OCI-M2 (cell line): ENCODE results near the gene ADAMTS2.

ENCODE experiments used
- DNase-seq: peaks from one replicate; lab custom pipeline; 2025; ENCODE audit not compliant: unreplicated experiment; lab: John Stamatoyannopoulos, UW

ADAMTS2 gene

DNA sequence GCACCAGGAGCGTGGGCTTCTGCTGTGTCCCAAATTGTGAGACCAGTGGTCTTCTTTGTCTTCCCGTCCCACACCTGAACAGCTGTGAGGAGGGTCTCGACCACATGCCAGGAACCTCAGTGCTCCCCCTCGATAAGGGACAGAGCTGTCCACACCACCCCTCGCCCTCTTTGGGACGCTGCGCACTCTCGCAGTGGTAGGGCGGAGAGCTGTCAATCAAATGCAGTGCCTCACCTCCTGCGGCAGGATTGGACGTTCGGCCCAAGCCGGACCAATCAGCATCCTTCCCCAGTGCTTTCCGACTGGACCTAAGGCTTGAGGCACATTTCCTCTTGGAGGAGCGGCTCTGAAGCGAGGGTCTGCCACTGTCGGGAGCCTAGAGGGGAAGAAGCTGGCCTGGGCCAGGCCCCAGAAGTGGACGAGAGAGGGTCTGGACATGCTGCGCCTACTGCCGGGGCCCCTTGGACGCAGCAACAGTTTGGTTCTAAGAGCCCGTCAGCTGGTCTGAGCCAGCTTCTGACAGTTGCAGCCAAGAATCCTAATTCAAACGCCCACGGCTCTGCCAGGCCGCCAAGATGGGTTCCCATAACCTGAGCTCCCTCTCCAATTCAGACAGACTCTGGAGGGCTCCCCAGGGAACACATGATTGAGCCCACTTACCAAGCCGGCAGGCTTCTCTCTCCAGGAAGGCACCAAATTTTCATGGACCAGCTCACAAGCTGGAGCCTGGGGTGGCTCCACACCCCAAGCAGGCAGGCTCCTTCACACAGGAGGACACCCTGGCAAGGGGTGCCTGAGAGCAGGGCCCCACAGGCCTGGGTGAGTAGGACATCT, 28.1 kb upstream of the ADAMTS2 start:
- DNase-seq = no peak

DNA sequence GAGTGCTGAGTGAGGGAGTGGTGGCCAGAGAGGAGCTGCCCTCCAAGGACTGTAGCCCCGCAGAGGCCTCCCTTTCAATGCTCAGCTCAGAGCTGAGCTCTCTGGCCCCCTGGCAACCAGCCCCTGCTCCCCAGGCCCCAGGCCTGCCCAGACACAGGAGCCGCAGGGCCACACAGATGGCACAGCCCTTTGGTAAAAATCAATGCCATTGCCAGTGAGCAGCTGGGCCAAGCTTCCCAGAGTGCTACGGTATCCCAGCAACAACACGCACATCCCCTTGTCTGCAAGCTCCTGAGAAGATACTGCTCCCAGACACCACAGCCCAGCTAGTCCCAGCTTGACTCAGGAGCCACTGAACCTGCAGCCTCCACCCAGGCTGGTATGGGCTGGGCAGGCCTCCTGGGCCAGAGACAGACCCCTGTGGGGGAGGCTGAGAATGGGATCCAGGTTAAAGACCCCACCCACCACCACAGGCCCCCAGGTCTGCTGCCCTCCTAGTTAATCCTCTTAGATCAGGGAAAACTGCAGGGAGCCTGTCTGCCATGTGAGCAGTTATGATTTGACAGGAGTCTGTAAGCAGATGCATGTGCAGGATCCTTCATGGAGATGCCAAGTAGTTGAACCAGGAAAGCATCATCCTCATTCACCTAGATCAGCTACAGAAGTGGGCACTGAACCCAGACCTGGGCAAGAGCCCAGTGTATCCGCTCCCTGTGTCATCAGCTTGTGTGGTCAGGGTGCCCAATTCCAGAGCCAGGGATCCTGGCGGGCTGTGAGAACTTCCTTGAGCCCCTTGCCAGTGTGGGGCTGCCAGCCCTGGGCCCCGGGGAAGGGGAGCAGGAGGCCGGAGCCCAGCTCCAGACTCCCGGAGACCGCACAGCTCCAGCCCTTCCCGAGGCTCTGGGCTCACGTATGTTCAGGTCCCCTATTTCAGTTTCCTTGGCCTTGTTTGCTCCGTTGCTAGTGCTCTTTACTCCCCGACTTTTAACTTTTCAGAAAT, 26.7 kb upstream of the ADAMTS2 start:
- DNase-seq = no peak

DNA sequence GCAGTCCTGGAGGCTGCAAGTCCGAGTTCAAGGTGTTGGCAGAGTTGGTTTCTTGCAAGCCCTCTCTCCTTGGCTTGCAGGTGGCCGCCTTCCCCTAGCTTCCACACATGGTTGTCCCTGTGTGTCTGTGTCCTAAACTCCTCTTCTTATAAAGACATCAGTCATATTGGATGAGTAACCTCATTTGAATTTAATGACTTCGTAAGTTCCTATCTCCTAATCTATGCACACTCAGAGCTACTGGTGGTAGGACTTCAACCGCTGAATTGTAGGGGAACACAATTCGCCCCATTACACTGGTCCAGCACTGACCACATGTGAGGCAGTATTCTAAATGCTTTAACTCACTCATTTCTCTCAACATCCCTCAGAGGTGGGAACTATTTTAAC, 25.9 kb upstream of the ADAMTS2 start:
- DNase-seq = no peak

DNA sequence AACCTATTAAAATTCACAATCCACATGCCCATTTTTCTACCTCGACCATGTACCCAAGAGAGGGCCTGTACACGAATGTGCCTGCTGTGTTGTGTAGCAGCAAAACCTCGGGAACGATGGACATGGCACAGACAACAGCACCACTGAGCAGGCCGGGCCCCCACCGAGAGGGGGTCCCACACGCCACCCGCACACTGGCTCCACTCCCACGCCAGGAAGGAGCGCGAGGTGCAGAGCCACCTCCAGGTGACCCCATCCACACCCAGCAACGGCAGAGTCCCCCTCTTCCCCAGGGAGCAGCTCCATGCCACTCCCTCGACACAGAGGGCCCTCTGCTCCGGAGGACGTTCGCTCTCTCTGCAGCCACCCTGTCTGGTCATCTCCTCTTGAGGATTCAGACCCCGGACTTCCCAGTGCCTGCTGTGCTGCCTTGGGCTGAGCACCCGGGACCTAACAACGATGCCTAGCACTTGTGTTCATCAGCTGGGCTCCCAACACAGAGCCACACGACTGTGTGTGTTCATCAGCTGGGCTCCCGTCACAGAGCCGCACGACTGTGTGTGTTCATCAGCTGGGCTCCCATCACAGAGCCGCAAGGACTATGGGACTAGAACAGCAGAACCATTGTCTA, 25.3 kb upstream of the ADAMTS2 start:
- no peak for DNase-seq

DNA sequence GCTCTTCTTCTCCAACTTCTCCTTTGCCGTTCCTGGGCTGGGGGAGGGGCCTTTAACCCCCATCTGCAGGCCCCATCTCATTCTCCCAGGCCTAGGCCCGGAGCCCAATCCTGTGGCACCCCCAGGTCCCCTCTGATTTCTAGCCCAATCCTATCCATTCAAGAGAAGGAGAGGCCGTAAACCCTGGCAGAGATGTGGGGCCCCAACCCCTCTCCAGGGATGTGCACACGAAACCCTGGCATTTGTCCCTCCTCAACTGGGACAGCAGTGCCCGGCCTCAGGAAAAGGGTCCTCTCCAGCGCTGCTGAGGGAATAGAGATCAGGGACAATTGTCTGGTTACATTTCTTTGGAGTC, 24.2 kb upstream of the ADAMTS2 start:
- no peak for DNase-seq

DNA sequence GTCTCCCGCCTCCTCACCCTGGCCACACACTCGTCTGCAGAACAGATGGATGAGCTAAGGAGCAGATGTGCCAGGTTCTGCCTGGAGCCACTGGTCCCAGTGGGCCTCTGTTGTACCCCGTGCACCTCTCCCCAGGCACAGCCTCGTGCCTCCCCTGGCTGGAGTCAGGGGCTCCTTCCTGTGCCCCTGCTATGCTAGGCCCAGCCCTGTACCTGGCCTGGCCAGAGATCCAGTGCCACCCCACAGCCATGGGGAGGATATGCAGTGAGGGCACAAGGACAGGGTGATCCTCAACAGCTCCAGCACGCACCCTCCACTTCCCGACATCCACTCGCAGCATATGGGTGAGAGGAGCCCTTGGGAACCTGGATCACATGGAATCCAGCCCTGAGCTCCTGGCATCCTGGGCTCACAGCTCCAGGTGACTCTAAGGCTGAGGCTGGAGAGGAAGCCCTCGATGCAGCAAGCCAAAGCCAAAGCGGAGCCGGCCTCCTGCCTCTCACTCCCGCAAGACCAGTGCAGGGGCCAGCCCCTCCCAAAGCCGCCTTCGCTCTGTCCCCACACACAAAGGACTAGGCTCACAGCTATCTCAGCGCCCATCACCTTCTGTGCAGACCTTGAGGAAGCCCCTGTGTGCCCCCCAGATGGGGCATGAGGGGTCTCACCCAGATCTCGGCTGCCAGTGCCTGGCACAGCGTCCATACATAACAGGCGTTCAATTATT, 23.7 kb upstream of the ADAMTS2 start:
- no peak for DNase-seq

DNA sequence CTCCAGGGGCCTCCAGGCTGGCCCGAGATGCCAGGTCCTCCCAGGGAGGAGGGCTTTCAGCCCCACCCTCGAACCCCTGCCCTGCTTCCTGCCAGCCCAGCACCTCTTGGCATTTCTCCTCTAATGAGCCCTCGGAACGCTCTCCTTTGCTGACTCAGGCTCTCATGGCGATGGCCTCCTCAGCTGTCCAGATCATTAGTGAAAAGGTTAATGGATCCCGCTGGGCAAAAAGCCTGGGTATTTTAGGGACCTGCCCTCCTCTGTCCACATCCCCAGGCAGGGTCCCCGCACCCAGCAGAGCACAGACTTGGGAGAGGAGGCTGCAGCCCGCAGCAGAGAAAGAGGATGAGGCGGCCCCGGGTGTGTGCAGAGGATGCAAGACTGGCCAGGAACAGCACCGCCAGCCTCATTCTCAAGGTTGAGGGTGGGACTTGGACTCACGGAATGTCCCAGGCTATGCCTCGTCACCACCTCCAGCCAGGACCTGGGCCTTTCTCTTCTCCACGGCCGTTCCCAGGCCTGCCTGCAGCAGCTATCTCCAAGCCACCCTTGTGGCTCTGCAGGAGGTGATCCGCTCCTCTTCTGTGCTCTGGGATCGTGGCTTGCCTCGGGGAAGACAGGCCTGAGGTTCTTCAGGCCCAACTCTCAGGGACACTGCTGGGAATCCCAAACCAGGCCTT, 23.0 kb upstream of the ADAMTS2 start:
- no peak for DNase-seq

DNA sequence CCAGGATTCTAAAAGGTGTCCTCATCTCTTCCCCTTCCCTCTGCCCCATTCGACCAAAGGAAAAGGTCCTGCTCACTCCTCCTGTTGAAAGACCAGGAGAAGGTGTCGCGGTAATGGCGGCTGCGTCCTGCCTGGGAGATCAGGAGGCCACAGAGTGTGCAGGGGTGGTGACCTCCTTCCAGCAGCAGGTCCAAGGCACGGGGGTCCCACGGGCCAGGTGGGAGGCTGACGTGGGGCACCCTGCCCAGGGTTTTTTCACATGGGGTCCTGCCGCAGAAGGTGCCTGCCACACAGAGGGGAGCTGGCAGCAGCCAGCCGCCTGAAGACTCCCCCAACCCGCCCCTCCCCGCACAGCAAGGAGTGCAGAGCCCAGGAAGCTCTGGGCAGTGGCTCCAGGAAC, 22.2 kb upstream of the ADAMTS2 start:
- no peak for DNase-seq

DNA sequence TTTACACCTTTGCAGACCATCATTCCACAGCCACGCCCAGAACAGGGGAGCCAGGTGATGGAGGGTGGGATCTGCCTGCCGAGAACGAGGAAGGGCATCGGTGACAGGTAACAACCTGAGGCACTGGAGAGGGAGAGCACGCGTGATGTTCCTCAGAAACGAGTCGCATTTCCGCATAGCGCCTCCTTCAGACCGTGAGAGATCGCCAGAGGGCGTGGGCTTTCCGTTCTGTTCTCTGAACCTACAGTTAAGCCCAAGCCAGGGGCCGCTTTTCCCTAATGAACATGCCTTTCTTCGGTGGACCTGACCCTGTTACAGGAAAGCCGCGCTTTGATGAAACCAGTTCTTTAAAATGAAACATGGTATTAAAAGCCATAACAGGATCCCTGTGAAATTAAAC, 17.1 kb upstream of the ADAMTS2 start:
- no peak for DNase-seq

DNA sequence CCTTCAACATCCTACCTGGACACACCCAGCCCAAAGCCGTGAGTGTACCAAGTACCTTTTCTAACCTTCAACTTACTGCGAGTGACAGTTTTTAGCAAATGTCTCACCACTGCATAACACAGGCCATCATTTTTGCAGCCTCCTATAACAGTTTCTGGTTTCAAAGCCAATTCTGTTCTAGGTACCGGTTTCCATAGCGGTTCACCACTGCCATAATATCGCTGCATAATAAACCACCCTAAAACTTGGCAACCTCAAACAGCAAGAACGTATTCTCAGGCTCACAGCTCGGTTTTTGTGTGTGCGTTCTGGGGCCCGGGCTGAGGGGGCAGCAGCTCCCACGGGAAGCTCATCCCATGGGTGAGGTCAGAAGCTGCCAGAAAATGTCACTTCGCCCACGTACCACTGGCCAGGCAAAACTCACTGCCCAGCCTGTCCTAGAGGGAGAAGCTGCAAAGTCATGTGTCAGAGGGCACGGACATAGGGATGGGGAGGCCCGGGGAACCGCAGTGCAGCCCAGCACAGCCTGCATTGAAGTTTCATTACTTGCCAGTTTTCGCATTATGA, 15.9 kb upstream of the ADAMTS2 start:
- no peak for DNase-seq

DNA sequence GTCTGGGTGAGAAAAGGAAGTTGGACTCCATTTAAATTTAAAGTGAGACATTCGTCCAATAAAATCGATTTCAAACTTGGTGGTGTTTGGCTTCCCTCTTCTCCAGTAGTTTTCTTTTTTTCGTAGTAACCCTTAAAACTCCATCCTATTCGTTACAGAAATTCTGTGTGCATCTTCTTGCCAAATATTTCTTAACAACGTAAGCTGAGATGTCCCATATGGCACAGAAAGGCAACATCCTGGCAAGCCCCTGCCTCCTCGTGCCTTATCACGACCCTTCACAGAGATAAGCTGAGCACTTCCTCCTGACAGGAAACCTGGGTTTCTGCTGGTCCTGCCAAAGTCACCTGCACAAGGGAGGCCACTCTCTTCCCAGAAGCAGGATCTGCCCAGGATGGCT, 11.8 kb upstream of the ADAMTS2 start:
- no peak for DNase-seq

DNA sequence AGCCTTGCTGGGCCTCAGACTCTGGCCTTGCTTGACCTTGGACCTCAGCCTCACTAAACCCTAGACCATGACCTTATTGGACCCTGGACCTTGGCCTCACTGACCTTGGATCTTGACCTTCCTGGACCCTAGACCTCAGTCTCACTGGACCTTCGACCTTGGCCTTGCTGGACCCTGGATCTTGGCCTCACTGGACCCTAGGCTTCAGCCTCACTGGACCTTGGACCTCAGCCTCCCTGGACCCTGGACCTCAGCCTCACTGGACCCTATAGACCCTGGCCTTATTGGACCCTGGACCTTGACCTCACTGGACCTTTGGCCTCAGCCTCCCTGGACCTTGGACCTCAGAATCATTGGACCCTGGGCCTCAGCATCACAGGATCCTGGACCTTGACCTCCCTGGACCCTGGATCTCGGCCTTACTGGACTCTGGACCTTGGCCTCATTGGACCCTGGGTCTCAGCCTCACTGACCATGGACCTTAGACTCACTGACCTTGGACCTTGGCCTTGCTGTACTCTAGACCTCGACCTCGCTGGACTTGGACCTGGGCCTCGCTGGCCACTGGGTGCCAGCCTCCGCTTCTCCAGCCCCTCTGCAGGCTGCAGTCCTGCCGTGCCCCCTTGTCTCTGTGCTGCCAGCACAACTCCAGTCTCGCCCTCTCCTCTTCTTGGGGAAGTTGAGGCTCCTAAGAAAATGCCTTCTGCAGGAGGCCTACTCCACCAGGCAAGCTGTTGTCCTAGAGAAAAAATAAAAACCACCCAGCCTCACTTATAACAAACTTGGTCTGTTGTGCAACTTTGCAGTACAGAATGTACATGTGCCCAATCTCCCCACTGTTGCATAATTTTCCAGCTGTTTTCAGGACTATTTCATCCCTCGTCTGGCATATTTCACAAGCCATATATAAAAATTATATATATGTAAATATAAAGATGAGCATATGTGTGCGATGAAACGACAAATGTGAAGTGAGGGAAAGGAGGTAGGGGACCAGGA, 11.0 kb upstream of the ADAMTS2 start:
- DNase-seq = no peak

DNA sequence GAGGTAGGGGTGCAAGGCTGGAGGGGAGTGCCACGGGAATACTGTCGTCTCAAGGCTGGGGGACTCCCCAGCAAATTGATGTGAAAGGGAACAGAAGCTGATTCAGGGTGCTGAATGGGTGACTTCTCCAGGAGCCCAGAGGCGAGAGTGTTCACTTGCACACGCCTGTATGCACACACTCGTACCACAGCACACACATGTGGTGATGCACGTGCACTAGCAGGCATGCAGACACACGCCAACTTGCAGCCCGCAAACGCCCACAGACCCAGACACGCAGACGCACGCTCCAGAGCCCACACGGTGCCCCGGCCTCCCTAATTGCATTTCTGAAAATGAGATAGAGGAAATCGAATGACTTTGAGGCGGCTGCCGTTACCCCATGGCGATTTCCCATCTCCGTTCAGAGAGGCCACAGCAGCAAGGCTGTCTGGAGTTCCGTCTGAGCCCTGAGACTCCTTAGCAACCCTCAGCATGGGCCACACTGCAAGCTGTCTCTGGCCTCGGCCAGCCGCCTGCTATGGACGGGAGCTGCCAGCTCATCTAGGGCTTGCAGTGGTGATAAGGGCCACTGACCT, 9.1 kb upstream of the ADAMTS2 start:
- DNase-seq = no peak

DNA sequence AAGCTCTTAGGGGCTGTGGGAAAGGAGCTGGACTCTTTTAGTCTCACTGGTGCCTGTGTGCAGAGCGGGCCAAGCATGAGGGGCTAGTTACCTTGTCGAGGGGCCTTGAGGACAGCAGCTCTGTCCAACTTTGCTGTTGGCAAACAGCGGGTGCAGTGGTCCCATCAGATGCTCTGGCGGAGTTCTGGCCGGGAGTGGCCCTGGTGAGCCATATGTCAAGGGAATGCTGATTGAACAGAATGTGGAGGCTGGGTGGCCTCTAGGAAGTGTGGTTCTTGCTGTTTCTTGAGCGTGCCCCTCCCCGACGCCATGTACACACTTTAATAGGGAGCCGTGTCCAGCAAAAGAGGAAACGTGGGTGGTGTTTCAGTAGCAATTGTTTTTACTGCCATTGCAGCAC, 3.6 kb upstream of the ADAMTS2 start:
- no peak for DNase-seq

DNA sequence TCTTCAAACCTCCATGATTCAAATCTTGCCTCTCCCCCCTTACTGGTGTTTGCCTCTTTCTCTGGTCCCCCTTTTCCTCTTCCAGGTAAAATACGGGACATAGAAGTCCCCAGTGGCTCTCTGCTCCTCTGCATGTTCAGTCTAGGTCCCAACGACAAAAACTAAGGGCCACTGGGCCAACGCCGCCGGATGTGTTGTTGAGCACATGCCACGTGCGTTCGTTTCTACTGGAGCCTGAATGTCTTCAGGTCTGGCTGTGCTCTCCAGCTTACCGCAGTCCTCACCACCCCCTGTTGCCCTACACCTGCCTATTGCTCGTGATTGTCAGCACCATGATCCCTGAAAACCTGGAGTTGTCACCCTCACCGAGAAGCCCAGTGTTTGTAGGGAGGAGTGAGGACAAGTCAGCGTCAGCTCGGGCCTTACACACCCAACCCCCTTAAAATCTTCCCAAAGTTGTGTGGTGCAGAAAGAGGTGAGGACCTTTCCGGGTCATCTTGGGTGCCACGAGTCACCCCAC, 2.8 kb upstream of the ADAMTS2 start:
- DNase-seq = no peak

DNA sequence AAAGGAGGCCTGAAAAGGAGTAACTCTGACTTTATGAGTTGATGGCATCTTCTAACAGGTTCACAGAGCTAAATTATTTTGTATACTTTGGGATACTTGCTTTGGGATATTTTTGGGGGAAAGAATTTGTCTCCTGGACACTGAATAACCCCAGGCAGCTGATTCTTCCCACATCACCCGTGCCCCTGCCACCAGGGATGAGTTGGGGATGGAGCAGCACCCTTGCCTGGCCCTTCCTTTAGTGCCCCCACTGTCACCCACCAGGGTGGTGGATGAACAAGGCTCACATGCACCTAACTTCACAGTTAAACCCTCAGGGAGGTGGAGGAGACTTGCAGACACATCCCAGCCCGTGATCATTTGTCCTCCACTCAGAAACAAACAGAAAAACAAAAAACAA, 2.3 kb upstream of the ADAMTS2 start:
- no peak for DNase-seq

DNA sequence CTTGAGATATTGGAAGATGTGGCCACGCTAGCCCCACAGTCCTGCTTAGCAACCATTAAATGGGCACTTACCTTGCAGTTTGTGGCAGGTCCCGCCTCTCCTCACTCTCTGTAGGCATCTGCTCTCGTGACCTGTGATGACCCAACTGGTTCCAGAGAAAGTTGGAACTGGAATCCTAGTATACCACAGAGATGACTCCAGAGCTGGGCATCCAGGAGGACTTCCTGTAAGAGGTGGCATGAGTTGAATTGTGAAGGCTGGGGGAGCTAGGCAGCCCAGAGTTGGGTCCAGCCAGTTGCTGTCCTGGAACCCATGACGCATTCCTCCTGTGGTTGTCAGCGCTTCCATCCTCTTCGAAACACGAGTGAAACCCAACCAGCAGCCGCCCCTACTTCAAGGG, 1.6 kb upstream of the ADAMTS2 start:
- no peak for DNase-seq

DNA sequence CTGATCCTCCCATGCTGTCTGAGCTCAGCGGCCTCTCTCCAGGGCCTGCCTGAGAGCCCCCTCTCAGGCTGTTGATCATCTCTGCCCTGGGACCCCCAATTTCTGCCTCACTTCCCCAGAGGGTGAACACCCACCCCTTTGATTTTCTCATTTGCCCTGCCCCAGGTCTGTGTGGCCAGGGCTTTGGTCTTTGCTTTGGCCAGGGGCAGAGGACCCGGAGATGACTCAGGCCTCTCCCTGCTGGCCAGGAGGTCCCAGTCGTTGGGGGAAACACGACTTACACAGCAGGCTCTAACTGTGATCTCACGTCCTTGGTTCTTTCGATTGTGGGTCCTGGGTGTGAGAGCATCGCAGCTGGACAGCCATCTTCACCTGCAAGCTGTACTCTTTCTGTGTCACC, 1.1 kb upstream of the ADAMTS2 start:
- no peak for DNase-seq

DNA sequence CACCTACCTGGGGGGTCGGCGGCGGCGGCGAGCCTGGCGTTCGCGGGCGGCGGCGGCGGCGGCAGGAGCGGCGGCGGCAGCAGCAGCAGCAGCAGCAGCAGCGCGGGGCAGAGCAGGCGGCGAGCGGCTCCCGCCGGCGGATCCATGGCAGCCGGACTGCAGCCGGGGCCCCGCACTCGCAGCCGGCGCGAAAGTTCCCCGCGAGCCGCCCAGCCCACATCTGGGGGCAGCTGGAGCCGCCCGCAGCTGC, 153 bp downstream of the ADAMTS2 start:
- DNase-seq = no peak
